PC-3 (cell line): Measurements from ENCODE around the gene DHDH. TPM values are rescaled to one million over a fixed set of nuclear protein-coding genes. Genes with fewer than 3 reads are reported as not detected.

Source experiments
- ATAC-seq: fragments of 200-7000 bp; cut with Tn5 transposase; 2 replicates; pipeline ENCODE4 v1.9.1; 2020; ENCODE audit warnings: mild to moderate bottlenecking, moderate library complexity
- BruUV-seq: library from RNA; stranded (reverse); fragments of 400-500 nt; replicated peaks from 2 replicates; lab custom pipeline; 2021; lab: Mats Ljungman, UMichigan
- CTCF ChIA-PET: fragments of 300-600 bp; sonication (Branson Sonifier 250); formaldehyde crosslinking; loops from one replicate; lab custom pipeline; 2022; ENCODE audit warnings: antibody characterized with exemption; lab: Charles Lee
- POLR2A ChIA-PET: fragments of 300-600 bp; sonication (Branson Sonifier 250); formaldehyde crosslinking; loops from one replicate; lab custom pipeline; 2022; ENCODE audit warnings: antibody characterized with exemption; ENCODE audit not compliant: unreplicated experiment; lab: Charles Lee
- DNase-seq: peaks from one replicate; pipeline ENCODE4 v3.0.0-alpha.2; 2015
- H2AFZ ChIP-seq: fragments of 300-600 bp; sonication (generic); 2 replicates; pipeline ENCODE4 v1.6.0; 2016; ENCODE audit warnings: antibody characterized with exemption, low read length
- H3F3A ChIP-seq: fragments of 300-600 bp; sonication (generic); one replicate; pipeline ENCODE4 v1.6.0; 2017; ENCODE audit warnings: antibody characterized with exemption, low read length, control low read depth, mild to moderate bottlenecking; ENCODE audit not compliant: unreplicated experiment
- H3K27ac ChIP-seq: fragments of 300-600 bp; sonication (generic); 2 replicates; pipeline ENCODE4 v1.5.1; 2016; ENCODE audit warnings: mild to moderate bottlenecking, low read length
- H3K27me3 ChIP-seq: fragments of 300-600 bp; sonication (generic); 2 replicates; pipeline ENCODE4 v1.6.1; 2016; ENCODE audit warnings: low read length, mixed read lengths
- H3K36me3 ChIP-seq: fragments of 300-600 bp; sonication (generic); 2 replicates; pipeline ENCODE4 v1.6.1; 2016; ENCODE audit warnings: low read depth, mixed run types, low read length, mixed read lengths
- H3K4me1 ChIP-seq: fragments of 300-600 bp; sonication (generic); 2 replicates; pipeline ENCODE4 v1.5.1; 2016; ENCODE audit warnings: low read length; ENCODE audit not compliant: insufficient read depth
- H3K4me2 ChIP-seq: fragments of 300-600 bp; sonication (generic); 2 replicates; pipeline ENCODE4 v1.6.0; 2016; ENCODE audit warnings: low read length
- H3K4me3 ChIP-seq: fragments of 300-600 bp; sonication (generic); 2 replicates; pipeline ENCODE4 v1.5.1; 2016; ENCODE audit warnings: mild to moderate bottlenecking, low read length, mixed read lengths
- H3K79me2 ChIP-seq: fragments of 300-600 bp; sonication (generic); 2 replicates; pipeline ENCODE4 v1.6.1; 2017; ENCODE audit warnings: low read length, mixed read lengths
- H3K9ac ChIP-seq: fragments of 300-600 bp; sonication (generic); 2 replicates; pipeline ENCODE4 v1.6.0; 2016; ENCODE audit warnings: mild to moderate bottlenecking, low read length
- H3K9me2 ChIP-seq: fragments of 300-600 bp; sonication (generic); replicated peaks from 2 replicates; pipeline ENCODE4 v1.6.1; 2016; ENCODE audit warnings: mixed run types, low read length, mixed read lengths
- H3K9me3 ChIP-seq: fragments of 300-600 bp; sonication (generic); 2 replicates; pipeline ENCODE4 v1.6.1; 2016; ENCODE audit warnings: low read length, mixed read lengths
- H4K20me1 ChIP-seq: fragments of 300-600 bp; sonication (generic); 2 replicates; pipeline ENCODE4 v1.6.1; 2016; ENCODE audit warnings: low read length, mixed read lengths
- EZH2 ChIP-seq: fragments of 300-600 bp; sonication (generic); IDR thresholded peaks from one replicate; pipeline ENCODE4 v1.6.1; 2017; ENCODE audit warnings: antibody characterized with exemption, mild to moderate bottlenecking, low read length; ENCODE audit not compliant: unreplicated experiment
- EZH2phosphoT487 ChIP-seq: fragments of 300-600 bp; sonication (generic); IDR thresholded peaks from 2 replicates; pipeline ENCODE4 v1.6.1; 2018; ENCODE audit warnings: mild to moderate bottlenecking, antibody characterized with exemption, low read length, borderline replicate concordance
- intact Hi-C: fragments of 100-400 bp; cut with micrococcal nuclease; formaldehyde crosslinking; loops from 2 replicates; pipeline ENCODE4 v1.9.0; 2023
- total RNA-seq: library from RNA; depleted of rRNA; stranded (reverse); fragments of >200 nt; gene quantifications from 2 replicates; pipeline ENCODE4 v1.2.3, GENCODE V29; 2014
- TF ChIP-seq, protein P1 (sequence below): fragments of 300-600 bp; sonication (generic); conservative IDR thresholded peaks from 2 replicates; pipeline ENCODE4 v1.5.1; 2017; ENCODE audit warnings: antibody characterized with exemption, low read depth, mild to moderate bottlenecking, low read length

Gene DHDH
- total RNA-seq, 1 experiment from 2014 or later: 1.8 TPM

DNA sequence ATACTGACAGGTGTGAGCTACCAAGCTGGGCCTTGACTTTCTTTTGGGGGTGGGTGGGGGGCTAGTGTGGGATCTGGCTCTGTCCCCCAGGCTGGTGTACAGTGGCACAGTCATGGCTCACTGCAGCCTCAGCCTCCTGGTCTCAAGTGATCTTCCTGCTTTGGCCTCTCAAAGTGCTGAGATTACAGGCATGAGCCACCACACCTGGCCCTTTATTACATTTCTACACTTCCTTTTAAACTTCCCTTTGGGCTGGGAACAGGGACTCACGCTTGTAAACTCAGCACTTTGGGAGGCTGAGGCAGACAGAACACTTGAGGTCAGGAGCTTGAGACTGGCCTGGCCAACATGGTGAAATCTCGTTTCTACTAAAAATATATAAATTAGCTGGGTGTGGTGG is 43.6 kb downstream of the DHDH start:
- no peak overlapping the region for H3K27ac ChIP-seq
- peaks cover 3% of the 10 kb centered on the region for H3F3A ChIP-seq
- ChIA-PET POLR2A (no interaction called here), CTCF (no interaction called here)
- no peaks in the 10 kb centered on the region for H3K9me3 ChIP-seq
- ATAC-seq: no peak
- no peaks in the 10 kb centered on the region for H4K20me1 ChIP-seq
- H3K4me3 ChIP-seq: no peak overlapping the region
- H3K36me3 ChIP-seq: no peaks in the 10 kb centered on the region
- intact Hi-C loops: no loop called here
- H3K4me2 ChIP-seq: no peak overlapping the region
- H3K79me2 ChIP-seq: no peaks in the 10 kb centered on the region
- H3K27me3 ChIP-seq: no peaks in the 10 kb centered on the region
- TF ChIP-seq, protein P1, sequence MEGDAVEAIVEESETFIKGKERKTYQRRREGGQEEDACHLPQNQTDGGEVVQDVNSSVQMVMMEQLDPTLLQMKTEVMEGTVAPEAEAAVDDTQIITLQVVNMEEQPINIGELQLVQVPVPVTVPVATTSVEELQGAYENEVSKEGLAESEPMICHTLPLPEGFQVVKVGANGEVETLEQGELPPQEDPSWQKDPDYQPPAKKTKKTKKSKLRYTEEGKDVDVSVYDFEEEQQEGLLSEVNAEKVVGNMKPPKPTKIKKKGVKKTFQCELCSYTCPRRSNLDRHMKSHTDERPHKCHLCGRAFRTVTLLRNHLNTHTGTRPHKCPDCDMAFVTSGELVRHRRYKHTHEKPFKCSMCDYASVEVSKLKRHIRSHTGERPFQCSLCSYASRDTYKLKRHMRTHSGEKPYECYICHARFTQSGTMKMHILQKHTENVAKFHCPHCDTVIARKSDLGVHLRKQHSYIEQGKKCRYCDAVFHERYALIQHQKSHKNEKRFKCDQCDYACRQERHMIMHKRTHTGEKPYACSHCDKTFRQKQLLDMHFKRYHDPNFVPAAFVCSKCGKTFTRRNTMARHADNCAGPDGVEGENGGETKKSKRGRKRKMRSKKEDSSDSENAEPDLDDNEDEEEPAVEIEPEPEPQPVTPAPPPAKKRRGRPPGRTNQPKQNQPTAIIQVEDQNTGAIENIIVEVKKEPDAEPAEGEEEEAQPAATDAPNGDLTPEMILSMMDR: no peak
- TF ChIP-seq EZH2 (no peak), EZH2phosphoT487 (no peak)
- no peak overlapping the region for H3K9ac ChIP-seq
- H3K9me2 ChIP-seq: no peaks in the 10 kb centered on the region
- no peak for DNase-seq
- no peak overlapping the region for H2AFZ ChIP-seq
- no peaks in the 10 kb centered on the region for H3K4me1 ChIP-seq
- BruUV-seq: no TSS peak

DNA sequence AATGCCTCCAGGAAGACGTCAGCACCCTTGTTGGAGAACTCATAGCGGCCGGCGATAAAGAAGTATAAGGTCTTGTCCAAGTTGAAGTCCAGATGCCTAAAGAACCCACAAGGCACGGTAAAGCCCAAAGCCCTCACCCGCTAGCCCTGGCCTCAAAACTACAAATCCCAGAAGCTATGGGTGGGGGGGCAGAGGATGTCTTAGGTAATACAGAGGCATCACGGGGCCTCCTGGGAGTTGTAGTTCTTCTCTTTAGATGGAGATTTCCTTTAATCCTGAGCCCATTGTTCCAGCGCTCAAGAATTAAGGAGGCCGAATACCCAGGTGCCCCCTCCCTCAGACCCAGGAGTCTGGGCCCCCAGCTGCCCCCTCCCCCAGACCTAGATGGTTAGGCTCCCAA is 48.8 kb downstream of the DHDH start:
- H3K27ac ChIP-seq: no peak overlapping the region
- H3K4me2 ChIP-seq: no peak overlapping the region
- ATAC-seq (no peak), DNase-seq (no peak)
- no peak overlapping the region for H3K9ac ChIP-seq
- ChIA-PET POLR2A (no interaction called here), CTCF (no interaction called here)
- intact Hi-C loops: no loop called here
- peaks cover 3% of the 10 kb centered on the region for H3F3A ChIP-seq
- TF ChIP-seq EZH2phosphoT487: no peak
- no peak for TF ChIP-seq EZH2
- TF ChIP-seq, protein P1: no peak
- H3K79me2 ChIP-seq: no peaks in the 10 kb centered on the region
- H4K20me1 ChIP-seq: no peaks in the 10 kb centered on the region
- no peaks in the 10 kb centered on the region for H3K9me3 ChIP-seq
- BruUV-seq: no TSS peak
- no peaks in the 10 kb centered on the region for H3K27me3 ChIP-seq
- peaks cover 4% of the 10 kb centered on the region; the same call in 1 of the 2 replicates for H3K36me3 ChIP-seq
- H3K4me3 ChIP-seq: no peak overlapping the region
- H3K9me2 ChIP-seq: no peaks in the 10 kb centered on the region
- no peak overlapping the region for H2AFZ ChIP-seq
- no peaks in the 10 kb centered on the region for H3K4me1 ChIP-seq

DNA sequence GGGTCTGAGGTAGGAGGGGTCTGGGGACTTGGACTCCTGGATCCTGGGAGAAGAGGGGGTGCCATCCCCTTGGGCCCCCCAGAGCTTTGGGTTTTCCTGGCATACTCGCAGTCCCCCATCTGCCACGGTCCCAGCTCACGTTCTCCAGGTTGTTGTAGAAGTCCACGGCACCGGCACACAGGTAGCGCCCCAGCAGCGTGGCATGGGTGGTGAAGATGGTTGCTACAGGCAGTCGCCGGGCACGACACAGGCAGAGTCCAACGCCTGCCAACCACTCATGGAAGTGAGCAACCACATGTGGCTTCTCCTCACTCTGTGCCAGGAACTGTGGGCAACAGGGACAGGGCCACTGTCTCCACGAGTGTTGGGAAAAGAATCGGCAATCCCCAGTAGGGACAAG is 52.2 kb downstream of the DHDH start:
- Histone ChIP-seq H3K9me2 (no peaks in the 10 kb centered on the region), H3K36me3 (peaks cover 4% of the 10 kb centered on the region; the same call in 1 of the 2 replicates), H2AFZ (no peak overlapping the region), H4K20me1 (no peaks in the 10 kb centered on the region), H3K79me2 (peaks cover 8% of the 10 kb centered on the region; the same call in 1 of the 2 replicates), H3F3A (no peaks in the 10 kb centered on the region), H3K27me3 (no peaks in the 10 kb centered on the region), H3K4me1 (no peaks in the 10 kb centered on the region), H3K27ac (no peak overlapping the region), H3K9ac (no peak overlapping the region), H3K4me2 (no peak overlapping the region), H3K4me3 (no peak overlapping the region), H3K9me3 (no peaks in the 10 kb centered on the region)
- DNase-seq (no peak), ATAC-seq (no peak)
- POLR2A ChIA-PET: no interaction called here
- intact Hi-C loops: no loop called here
- CTCF ChIA-PET: no interaction called here
- TF ChIP-seq EZH2: no peak
- TF ChIP-seq, protein P1: no peak
- no peak for TF ChIP-seq EZH2phosphoT487
- BruUV-seq: no TSS peak
